Measurements from ENCODE around the gene NUDT22.
"Not testable (repeated sequence)": the region's sequence is repeated elsewhere in the genome, so short reads cannot be mapped to it uniquely, and the experiment has no call there.

Gene NUDT22

GRCh38 chr11:64243236-64243854 lies 17.3 kb downstream of the NUDT22 start:
- DNase-seq (ENCODE audit: low spot score), result no peak

DNA sequence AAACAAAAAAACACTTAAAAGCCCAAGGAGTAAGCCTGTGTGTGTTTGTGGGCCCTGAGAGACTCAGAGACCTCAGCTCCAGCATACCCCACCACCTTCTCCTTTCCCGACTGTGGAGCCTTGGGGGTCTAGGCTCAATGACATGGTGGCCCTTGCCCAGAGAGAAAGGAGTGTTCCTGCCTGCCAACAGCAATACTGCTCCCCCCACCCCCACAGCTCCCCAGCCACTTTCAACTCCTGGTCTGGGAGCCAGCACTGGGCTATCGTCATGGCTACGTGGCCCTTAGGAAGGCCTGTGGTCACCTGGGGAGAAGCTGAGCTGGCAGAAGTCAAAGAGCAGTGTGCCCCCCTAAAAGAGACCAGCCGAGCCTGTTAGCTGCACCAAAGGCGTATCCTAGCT lies 18.0 kb downstream of the NUDT22 start:
- no peak for DNase-seq (ENCODE audit: low spot score)

DNA sequence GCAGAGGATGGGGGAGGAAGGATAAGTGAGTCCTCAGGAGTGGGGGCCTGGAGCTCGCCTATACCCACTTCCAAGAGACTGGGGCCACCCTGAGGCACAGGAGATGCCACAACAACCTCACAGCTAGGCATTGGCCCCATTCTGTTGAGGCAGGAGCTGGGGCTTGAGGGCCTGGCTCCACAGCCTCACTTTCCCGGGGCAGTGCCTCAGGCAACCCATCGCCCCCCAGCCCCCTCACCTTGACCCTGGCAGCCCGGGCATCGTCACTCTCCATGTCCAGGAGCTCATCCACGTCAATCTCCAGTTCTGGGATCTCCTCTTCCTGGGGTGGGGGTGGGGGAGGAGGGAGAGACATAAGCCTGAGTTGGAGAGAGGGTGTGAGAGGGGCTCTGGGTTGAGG lies 18.9 kb downstream of the NUDT22 start:
- DNase-seq (ENCODE audit: low spot score), result no peak

DNA sequence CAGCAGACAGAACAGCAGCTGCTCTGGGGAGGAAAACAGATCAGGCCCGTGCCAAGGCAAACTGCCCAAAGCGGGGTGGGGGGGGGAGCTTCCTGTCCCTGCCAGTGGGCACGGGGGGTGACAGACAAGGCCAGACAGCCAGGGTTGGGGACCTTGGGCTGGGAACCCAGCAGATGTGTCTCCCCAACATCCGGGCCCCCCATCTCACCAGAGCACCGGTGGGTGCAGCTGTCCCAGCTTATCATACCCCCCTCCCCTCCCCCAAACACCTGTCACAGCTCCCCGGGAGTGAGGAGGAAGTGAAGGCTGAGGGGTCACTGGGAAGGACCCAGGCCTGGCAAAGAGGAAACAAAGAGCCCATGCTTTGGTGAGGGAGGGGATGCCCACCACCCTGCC lies 19.3 kb downstream of the NUDT22 start:
- no peak for DNase-seq (ENCODE audit: low spot score)

- no peak for DNase-seq (ENCODE audit: low spot score)
Measured at GRCh38 chr11:64245797-64246620, 19.9 kb downstream of the NUDT22 start.

- not testable (repeated sequence) for DNase-seq (ENCODE audit: low spot score)
Measured at GRCh38 chr11:64246621-64246870, 20.5 kb downstream of the NUDT22 start.

DNA sequence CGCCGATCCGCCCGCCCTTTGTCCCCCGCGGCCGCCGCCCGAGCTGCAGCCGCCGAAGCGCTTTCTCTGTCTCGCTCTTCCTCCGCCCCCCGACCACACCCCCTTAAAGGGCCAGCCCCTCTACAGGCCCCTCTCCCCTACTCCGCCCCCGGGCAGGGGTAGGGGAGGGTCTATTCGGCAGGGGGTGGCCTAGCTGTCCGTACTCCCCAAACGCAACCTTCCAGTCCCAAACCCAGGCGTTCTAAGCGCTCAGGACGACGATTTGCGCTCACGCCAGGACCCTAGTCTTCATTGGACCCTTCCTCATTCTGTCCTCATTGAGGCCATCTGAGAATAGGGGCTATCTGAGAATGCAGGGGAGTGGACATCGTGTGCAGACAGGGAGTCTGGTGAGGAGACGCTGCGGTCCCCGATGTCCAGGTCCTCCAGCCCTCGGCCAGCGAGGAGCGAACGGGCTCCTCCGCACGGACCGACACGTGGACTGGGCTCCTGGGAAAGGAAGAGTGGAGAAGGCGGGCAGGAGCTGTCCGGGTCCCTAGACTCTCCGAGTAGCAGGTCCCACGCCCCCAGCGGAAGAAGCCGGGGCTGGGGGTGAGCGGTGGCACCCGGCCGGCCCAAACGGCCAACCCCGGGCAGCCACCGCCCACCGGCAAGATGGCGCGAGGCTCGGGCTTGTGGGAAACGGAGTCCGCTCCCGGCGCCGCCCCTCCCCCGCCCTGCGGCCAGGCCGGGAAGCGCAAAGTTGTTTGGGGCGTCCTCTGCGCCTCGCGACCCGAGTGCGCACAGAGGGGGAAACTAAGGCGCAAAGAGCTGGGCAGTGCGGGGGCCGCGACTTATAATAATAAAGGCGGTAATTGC lies 21.0 kb downstream of the NUDT22 start, which contains the start of gene PPP1R14B:
Gene PPP1R14B, minus strand, starts transcription at position 73 of the 858 bp plus-strand sequence. CDS start 270 bp downstream, outside the sequence.
- peak; percentile 81 for DNase-seq (ENCODE audit: low spot score)

DNA sequence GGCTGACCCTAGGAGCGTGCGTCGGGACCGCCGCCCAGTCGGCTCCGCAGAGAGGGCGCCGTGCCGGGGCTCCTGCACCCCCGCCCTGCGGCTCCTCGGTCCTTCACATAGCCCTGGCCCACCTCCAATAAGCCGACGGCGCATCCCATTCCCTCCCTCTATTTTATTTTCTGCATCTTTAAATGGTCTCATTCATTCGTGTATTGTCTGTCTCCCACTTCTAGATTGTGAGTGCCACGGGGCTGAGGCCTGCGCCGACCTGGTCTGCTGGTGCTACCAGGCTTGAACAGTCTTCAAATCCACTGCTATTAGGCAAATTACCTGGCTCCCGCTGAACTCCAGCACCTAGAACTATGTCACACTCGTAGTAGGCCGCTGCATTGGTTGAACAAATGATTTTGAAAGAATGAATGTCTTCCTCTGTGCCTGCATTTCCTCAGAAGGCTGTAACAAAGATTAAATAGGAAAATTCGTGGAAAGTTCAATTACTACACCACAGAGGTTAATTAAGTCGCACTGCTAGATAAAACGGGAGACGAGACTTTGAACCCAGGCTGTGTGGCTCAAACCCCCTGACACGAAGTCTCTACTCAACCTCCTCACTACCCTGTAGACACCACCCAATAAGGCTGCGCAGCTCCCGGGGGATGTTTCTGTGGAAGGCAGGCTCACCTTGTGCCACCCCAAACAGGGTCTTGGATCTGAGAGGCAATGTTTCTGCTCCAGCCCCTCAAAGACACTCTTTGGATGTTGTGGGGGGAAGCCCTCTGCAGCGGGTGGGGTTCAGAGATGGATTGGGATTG lies 21.9 kb downstream of the NUDT22 start:
- no peak for DNase-seq (ENCODE audit: low spot score)

- DNase-seq (ENCODE audit: low spot score), result no peak
Measured at GRCh38 chr11:64248578-64248977, 22.5 kb downstream of the NUDT22 start.

- no peak for DNase-seq (ENCODE audit: low spot score)
Measured at GRCh38 chr11:64249038-64249437, 23.0 kb downstream of the NUDT22 start.

DNA sequence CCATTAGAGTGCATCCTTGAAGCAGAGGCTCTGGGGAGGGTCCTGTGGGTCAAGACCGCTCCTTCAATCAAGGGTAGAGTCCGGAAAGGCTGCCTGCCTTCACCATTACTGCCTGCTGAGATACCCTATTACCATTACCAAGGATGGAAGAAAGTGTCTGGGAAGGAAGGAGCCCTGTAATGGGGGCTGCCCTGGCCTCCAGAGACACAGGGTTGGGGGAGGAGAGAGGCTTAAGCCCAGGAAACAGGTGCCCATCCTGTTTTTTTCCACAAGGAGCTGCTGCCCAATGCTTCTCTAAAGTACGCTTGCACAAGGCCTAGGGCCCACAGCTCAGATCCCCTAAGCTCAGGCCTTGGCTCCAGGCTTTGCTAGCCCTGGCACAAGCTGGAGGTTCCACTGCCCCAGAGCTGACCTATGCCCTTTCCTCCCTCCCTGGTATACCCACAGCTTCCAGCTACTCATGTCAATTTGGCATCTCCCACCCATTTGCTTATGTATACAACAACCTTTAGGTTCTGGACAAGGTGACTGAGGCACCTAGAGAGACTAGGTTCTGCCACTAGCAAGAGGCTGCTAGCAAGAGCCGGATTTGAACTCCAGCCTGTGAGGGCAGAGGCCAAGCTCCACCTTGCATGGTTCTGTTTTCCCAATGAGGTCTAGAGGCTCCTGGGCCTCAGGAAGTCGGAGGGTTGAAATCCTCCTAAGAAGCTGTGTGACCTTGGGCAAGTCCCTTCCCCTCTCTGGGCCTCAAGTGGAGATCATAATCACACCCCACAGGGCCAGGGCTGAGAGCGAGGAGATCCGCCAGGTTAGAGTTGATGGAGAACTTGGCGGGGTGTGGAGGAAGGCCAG lies 23.7 kb downstream of the NUDT22 start:
- no peak for DNase-seq (ENCODE audit: low spot score)

- DNase-seq (ENCODE audit: low spot score), result no peak
Measured at GRCh38 chr11:64250415-64251015, 24.4 kb downstream of the NUDT22 start.

GRCh38 chr11:64251016-64251752 lies 25.1 kb downstream of the NUDT22 start, which contains the start of gene PLCB3:
TSS of gene PLCB3 (plus strand) at chr11:64251530. CDS start at chr11:64251650, 120 bp downstream.
- DNase-seq (ENCODE audit: low spot score), result peak; percentile 78

DNA sequence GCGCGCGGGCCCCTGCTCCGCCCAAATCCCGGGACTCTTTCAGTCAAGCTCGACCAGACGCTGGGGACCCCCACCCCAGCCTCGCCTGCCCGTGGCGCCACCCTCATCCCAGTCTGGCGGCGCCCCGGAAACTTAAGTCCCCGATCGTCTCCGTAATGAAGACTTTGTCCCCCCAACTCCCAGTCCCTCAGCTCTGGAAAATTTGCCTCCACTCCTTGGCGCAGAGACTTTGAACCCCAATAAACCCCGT lies 25.6 kb downstream of the NUDT22 start:
- no peak for DNase-seq (ENCODE audit: low spot score)

- DNase-seq (ENCODE audit: low spot score), result peak; percentile 66
Measured at GRCh38 chr11:64252003-64252872, 26.2 kb downstream of the NUDT22 start.

DNA sequence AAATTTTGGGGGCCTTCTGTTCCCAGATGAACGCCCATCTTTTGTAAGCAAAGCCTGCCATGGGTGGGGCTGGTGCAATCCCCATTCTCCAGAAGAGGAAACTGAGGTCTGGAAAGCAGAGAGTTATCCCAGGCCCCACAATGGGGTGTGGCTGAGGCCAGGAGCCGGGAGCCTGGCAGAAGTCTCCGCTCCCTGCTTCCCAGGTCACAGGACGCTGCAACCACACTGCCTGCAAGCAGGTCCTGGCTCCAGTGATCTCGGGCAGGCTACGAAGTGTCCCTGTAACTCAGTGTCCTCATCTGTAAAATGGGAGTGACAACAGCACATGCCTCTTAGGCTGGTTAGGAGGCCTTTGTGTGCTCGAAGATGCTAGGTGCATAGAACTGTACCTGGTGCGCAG lies 27.0 kb downstream of the NUDT22 start:
- no peak for DNase-seq (ENCODE audit: low spot score)

DNA sequence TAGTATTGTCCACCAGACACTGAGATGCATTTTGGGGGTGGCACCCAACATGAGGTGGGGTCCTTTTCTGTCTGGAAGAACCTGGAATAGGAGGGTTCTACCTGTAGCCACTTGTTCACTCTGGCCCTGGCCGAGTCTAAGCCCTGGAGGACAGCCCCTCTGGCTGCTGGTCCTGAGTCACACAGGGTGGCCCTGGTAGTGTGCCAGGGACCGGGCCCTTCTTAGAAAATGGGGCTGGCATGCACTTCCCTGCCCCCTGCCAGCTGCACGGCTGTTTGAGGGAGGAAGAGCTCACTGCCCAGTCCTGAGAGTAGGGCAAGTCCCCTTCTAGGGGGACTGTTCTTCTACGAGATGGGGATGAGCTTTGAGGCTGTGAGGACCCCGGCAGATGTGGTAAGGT lies 27.4 kb downstream of the NUDT22 start:
- peak; percentile 36 for DNase-seq (ENCODE audit: low spot score)

- no peak for DNase-seq (ENCODE audit: low spot score)
Measured at GRCh38 chr11:64254326-64254725, 28.3 kb downstream of the NUDT22 start.

Data from hematopoietic multipotent progenitor cell treated with erythropoietin and hydrocortisone succinate and interleukin-3 and kit ligand, for 17 days (in vitro differentiated cells).